Measurements from ENCODE around the gene KRTAP3-2.

GRCh38 chr17:40993839-40994238 lies 5.9 kb downstream of the KRTAP3-2 start, which contains the start of gene KRTAP3-3:
- no peak for TF ChIP-seq CTCF (IDR thresholded peaks at IDR 0.05)
- TF ChIP-seq POLR2AphosphoS5 (IDR thresholded peaks at IDR 0.05), result no peak
- no peak for TF ChIP-seq POLR2A (IDR thresholded peaks at IDR 0.05)
- TF ChIP-seq EP300 (IDR thresholded peaks at IDR 0.05), result no peak
